ENCODE results near the gene PROM2.
A peak's percentile ranks its signal among the peaks of the same experiment; 100 is the strongest.
"Not testable (repeated sequence)": the region's sequence is repeated elsewhere in the genome, so short reads cannot be mapped to it uniquely, and the experiment has no call there.

The PROM2 gene

DNA sequence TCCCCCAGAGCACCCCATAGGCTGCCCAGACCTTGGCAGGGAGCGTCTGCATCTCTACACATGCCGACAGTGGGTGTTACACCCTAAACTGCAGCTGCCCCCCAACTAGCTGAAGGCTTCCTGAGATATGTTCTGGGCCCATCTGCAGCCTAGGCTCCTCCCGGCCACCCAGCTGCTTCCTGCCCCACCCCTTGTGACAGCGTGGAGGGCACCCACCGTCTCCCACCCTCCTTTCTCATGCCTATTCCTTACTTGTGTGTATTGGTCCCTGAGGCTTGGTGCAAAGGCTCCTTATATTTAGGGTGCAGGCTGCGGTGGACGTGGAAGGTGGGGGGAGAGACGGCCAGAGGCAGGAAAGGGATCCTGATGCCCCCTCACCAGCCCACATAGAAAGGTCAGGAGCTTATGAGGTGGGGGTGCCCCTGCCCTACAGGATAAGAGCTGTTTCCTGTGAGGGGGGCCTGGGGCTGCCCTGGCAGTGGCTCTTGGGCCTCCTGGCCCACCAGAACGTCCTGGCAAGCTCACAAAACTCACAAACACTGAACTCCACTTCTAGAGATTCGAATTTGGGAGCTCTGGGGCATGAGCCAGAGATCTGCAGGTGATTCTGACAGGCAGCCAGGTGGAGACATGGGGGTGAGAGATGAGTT is 7.3 kb upstream of the PROM2 start:
- DNase-seq = peak in 1 of 2 donors; percentile 60
- Histone ChIP-seq H3K36me3 (no peaks in the 10 kb centered on the region), H3K4me3 (no peak overlapping the region), H3K4me1 (no peaks in the 10 kb centered on the region), H3K27ac (no peak overlapping the region), H3K27me3 (no peaks in the 10 kb centered on the region), H3K9me3 (no peaks in the 10 kb centered on the region)
- intact Hi-C loops (cut with DNase I; ENCODE audit: low total_unique reads) = no loop called here
- no peak for TF ChIP-seq CTCF (IDR thresholded peaks at IDR 0.05)

DNA sequence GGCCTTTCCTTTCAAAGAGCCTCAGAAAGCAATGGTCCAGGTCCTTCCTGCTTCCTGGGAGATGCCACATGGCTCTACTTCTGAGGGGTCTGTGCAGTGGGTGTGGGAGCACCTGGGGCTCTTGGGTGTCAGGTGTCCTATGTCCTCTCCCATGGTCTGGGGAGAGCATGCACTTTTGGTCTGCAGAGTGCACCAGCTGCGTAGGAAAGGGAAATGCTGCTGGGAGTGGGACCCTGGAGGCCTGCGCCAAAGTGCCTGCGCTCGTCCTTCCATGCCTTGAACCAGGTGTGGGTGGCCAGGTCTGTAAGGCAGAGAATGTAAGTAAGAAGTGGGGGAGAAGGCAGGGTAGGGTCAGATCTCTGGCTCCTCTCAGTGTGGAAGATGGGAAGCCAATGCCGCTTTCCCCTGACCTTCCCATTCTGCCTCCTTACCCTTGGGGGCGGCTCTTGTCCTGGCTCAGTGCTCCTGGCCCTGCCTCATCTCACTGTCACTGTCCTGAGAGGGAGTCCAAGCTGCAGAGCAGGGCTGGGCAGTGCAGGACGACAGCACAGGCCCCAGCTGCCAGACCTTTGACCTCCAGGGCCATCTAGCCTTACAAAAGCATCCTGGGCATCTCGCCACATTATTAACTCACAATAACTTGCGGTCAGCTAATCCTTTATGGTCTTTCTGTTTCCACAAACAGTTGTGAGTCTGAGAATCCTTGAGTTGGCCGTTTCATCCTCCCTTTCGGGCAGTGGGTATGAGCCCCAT is 6.6 kb upstream of the PROM2 start:
- DNase-seq = peak in 1 of 2 donors; percentile 35
- intact Hi-C loops (cut with DNase I; ENCODE audit: low total_unique reads) = no loop called here

GRCh38 chr2:95268211-95269035 is 5.8 kb upstream of the PROM2 start:
- intact Hi-C loops (cut with DNase I; ENCODE audit: low total_unique reads) = no loop called here
- Histone ChIP-seq H3K9me3 (no peaks in the 10 kb centered on the region), H3K4me1 (no peaks in the 10 kb centered on the region), H3K36me3 (no peaks in the 10 kb centered on the region), H3K27me3 (no peaks in the 10 kb centered on the region), H3K27ac (no peak overlapping the region), H3K4me3 (no peak overlapping the region)
- TF ChIP-seq CTCF (IDR thresholded peaks at IDR 0.05) = no peak
- peak in 1 of 2 donors; percentile 51 for DNase-seq

More for the DNA sequence above, 6.6 kb upstream of the PROM2 start:
- Histone ChIP-seq H3K4me1 (no peaks in the 10 kb centered on the region), H3K9me3 (no peaks in the 10 kb centered on the region), H3K27me3 (no peaks in the 10 kb centered on the region), H3K4me3 (no peak overlapping the region), H3K36me3 (no peaks in the 10 kb centered on the region), H3K27ac (no peak overlapping the region)
- no peak for TF ChIP-seq CTCF (IDR thresholded peaks at IDR 0.05)

DNA sequence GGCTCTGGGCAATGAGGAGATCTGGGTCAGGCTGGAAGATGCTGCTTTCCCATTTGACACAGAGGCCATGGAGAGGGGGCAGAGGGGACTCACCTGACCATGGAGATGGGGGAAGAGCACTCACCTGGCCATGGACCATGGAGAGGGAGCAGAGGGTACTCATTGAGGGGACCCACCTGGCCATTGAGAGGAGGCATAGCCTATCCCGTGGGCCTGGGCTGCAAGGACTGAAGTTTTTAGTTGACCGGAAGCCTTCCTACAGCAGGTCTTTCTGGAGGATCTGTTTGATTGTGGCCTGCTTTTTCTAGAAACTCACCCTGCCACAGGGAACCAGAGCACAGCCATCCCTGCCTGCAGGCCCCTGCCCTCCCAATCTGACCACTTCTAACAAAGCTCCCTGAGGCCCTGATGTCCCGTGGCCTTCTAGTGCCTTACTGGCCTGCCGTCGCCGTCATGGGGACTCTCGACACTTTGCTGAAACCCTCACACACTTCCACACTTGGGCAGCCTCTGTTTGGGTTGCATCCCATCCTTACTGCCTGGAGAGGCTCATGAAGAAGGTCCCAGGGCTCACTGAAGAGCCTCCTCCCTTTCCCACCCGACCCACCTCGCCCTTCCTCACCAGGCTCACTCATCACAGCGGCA is 5.1 kb upstream of the PROM2 start:
- TF ChIP-seq CTCF (IDR thresholded peaks at IDR 0.05) = no peak
- peak in 1 of 2 donors; percentile 31 for DNase-seq
- intact Hi-C loops (cut with DNase I; ENCODE audit: low total_unique reads) = no loop called here
- no peaks in the 10 kb centered on the region for H3K9me3 ChIP-seq
- no peaks in the 10 kb centered on the region for H3K36me3 ChIP-seq
- H3K27me3 ChIP-seq = no peaks in the 10 kb centered on the region
- H3K4me1 ChIP-seq = no peaks in the 10 kb centered on the region
- H3K27ac ChIP-seq = no peak overlapping the region
- no peak overlapping the region for H3K4me3 ChIP-seq

DNA sequence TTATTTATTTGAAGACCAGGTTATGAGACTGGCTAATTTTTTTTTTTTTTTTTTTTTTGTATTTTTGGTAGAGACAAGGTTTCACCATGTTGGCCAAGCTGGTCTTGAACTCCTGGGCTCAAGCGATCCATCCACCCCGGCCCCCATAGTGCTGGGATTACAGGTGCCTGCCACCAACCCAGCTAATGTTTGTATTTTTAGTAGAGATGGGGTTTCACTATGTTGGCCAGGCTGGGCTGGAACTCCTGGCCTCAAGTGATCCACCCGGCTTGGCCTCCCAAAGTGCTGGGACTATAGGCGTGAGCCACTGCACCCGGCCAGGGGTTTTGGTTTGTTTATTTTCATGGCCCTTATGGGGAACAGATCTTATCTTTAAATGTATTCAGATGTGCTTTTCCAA is 4.5 kb upstream of the PROM2 start:
- DNase-seq = peak in 1 of 2 donors; percentile 20
- intact Hi-C loops (cut with DNase I; ENCODE audit: low total_unique reads); H3K9me3 ChIP-seq; H3K27me3 ChIP-seq; H3K4me1 ChIP-seq; H3K4me3 ChIP-seq; H3K36me3 ChIP-seq; H3K27ac ChIP-seq: not testable (repeated sequence)
